Panc1 (cell line): ENCODE data around the gene PDP2. TPM values are rescaled to one million over a fixed set of nuclear protein-coding genes. Genes with fewer than 3 reads are reported as not detected.

ENCODE experiments used
- ATAC-seq: fragments of 200-7000 bp; cut with Tn5 transposase; 2 replicates; pipeline ENCODE4 v1.9.1; 2020; ENCODE audit warnings: mild to moderate bottlenecking, moderate library complexity
- BruUV-seq: library from RNA; stranded (reverse); fragments of 400-500 nt; replicated peaks from 2 replicates; lab custom pipeline; 2021; lab: Mats Ljungman, UMichigan
- CTCF ChIA-PET: fragments of 300-600 bp; sonication (Branson Sonifier 250); formaldehyde crosslinking; loops from one replicate; lab custom pipeline; 2022; ENCODE audit warnings: antibody characterized with exemption; lab: Charles Lee
- POLR2A ChIA-PET: fragments of 300-600 bp; sonication (Branson Sonifier 250); formaldehyde crosslinking; loops from one replicate; lab custom pipeline; 2022; ENCODE audit warnings: antibody characterized with exemption; lab: Charles Lee
- DNase-seq: peaks from one replicate; pipeline ENCODE4 v3.0.0-alpha.2; 2010; ENCODE audit warnings: low read depth, low spot score
- H3K27ac ChIP-seq: 2 replicates; pipeline ENCODE4 v1.5.1; 2011; ENCODE audit warnings: mild to moderate bottlenecking, low read length, inconsistent platforms
- H3K27me3 ChIP-seq: fragments of 200-500 bp; sonication (Bioruptor generic); 2 replicates; pipeline ENCODE4 v1.6.0; 2014; ENCODE audit warnings: low read length, inconsistent platforms; ENCODE audit not compliant: control insufficient read depth, insufficient read depth
- H3K36me3 ChIP-seq: fragments of 200-500 bp; sonication (Bioruptor generic); 2 replicates; pipeline ENCODE4 v1.5.1; 2014; ENCODE audit warnings: inconsistent platforms, mild to moderate bottlenecking, low read length, moderate library complexity; ENCODE audit not compliant: control insufficient read depth, insufficient read depth
- H3K4me1 ChIP-seq: 2 replicates; pipeline ENCODE4 v1.5.1; 2011; ENCODE audit warnings: inconsistent platforms, mild to moderate bottlenecking, low read length, moderate library complexity; ENCODE audit not compliant: control insufficient read depth, insufficient read depth
- H3K4me3 ChIP-seq, 2 experiments: 2 replicates each; pipeline ENCODE4 v1.5.1; 2011 to 2012; ENCODE audit warnings: low read depth in 2 of 2, low read length in 2 of 2, mild to moderate bottlenecking in 2 of 2, inconsistent platforms in 1 of 2, moderate library complexity in 1 of 2
- H3K9me3 ChIP-seq: fragments of 200-500 bp; sonication (Bioruptor generic); 2 replicates; pipeline ENCODE4 v1.5.1; 2014; ENCODE audit warnings: low read depth, mild to moderate bottlenecking, inconsistent platforms, low read length, moderate library complexity; ENCODE audit not compliant: control insufficient read depth, insufficient read depth
- POLR2AphosphoS5 ChIP-seq: IDR thresholded peaks from 2 replicates; pipeline ENCODE4 v1.6.1; 2012; ENCODE audit warnings: mild to moderate bottlenecking, low read depth, low read length, moderate library complexity
- SIN3A ChIP-seq: IDR thresholded peaks from 2 replicates; pipeline ENCODE4 v1.6.1; 2012; ENCODE audit warnings: low read depth, mild to moderate bottlenecking, low read length, moderate library complexity, borderline replicate concordance; ENCODE audit not compliant: insufficient read depth
- TCF7L2 ChIP-seq: IDR thresholded peaks from 2 replicates; pipeline ENCODE4 v1.6.1; 2011; ENCODE audit warnings: mild to moderate bottlenecking, low read depth, low read length, inconsistent platforms
- in situ Hi-C: cut with HindIII; loops from 2 replicates; pipeline ENCODE4 v1.10.0; 2016; ENCODE audit warnings: low sequenced_read_pairs, low pct_unique_long_range_greater_than_20kb
- intact Hi-C: fragments of 100-400 bp; cut with micrococcal nuclease; formaldehyde crosslinking; loops from one replicate; pipeline ENCODE4 v1.10.0; 2022; ENCODE audit not compliant: unreplicated experiment
- total RNA-seq: library from RNA; stranded (reverse); gene quantifications from one replicate; pipeline ENCODE4 v1.2.1, GENCODE V29; 2021; ENCODE audit not compliant: unreplicated experiment
- TF ChIP-seq, protein P1 (sequence below): fragments of 450-650 bp; IDR thresholded peaks from 2 replicates; pipeline ENCODE4 v1.5.1; 2017; ENCODE audit warnings: mild to moderate bottlenecking
- TF ChIP-seq, protein P2 (sequence below), 2 experiments: IDR thresholded peaks; 2 replicates each; pipeline ENCODE4 v1.6.1; 2011 to 2012; ENCODE audit warnings: low read depth in 2 of 2, control low read depth in 1 of 2, low read length in 1 of 2, mild to moderate bottlenecking in 1 of 2, moderate library complexity in 1 of 2; ENCODE audit not compliant: insufficient read depth in 1 of 2

Gene PDP2
- total RNA-seq, 1 experiment from 2014 or later = 15.9 TPM

DNA sequence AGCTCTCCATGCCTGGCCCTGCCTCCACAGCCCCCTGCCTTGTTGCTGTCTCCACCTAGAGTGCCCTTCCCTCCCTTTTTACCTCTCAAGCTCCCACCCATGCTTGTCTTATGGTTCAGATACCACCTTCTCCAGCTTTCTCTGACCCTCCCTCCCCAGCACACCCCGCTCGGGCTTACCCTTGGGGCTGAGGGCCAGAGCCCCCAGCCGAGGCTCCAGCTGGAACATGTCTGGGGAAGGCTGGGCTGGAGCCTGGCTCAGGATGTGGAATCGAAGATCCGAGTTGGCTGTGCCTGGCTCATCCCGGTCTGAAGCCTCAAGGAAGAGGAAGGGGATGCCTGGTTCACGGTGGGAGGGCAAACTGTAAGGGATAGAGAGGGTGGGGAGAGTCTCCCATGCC is 34.7 kb downstream of the PDP2 start:
- ATAC-seq = no peak
- intact Hi-C loops (no loop called here), in situ Hi-C loops (no loop called here)
- Histone ChIP-seq H3K9me3 (no peaks in the 10 kb centered on the region), H3K27ac (no peak overlapping the region), H3K4me1 (no peaks in the 10 kb centered on the region), H3K4me3 (no peak overlapping the region), H3K27me3 (no peaks in the 10 kb centered on the region), H3K36me3 (no peaks in the 10 kb centered on the region)
- BruUV-seq = no TSS peak
- ChIA-PET POLR2A (no interaction called here), CTCF (no interaction called here)
- DNase-seq = no peak
- TF ChIP-seq, protein P1, sequence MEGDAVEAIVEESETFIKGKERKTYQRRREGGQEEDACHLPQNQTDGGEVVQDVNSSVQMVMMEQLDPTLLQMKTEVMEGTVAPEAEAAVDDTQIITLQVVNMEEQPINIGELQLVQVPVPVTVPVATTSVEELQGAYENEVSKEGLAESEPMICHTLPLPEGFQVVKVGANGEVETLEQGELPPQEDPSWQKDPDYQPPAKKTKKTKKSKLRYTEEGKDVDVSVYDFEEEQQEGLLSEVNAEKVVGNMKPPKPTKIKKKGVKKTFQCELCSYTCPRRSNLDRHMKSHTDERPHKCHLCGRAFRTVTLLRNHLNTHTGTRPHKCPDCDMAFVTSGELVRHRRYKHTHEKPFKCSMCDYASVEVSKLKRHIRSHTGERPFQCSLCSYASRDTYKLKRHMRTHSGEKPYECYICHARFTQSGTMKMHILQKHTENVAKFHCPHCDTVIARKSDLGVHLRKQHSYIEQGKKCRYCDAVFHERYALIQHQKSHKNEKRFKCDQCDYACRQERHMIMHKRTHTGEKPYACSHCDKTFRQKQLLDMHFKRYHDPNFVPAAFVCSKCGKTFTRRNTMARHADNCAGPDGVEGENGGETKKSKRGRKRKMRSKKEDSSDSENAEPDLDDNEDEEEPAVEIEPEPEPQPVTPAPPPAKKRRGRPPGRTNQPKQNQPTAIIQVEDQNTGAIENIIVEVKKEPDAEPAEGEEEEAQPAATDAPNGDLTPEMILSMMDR = no peak
- no peak for TF ChIP-seq SIN3A
- no peak for TF ChIP-seq TCF7L2
- TF ChIP-seq, protein P2, sequence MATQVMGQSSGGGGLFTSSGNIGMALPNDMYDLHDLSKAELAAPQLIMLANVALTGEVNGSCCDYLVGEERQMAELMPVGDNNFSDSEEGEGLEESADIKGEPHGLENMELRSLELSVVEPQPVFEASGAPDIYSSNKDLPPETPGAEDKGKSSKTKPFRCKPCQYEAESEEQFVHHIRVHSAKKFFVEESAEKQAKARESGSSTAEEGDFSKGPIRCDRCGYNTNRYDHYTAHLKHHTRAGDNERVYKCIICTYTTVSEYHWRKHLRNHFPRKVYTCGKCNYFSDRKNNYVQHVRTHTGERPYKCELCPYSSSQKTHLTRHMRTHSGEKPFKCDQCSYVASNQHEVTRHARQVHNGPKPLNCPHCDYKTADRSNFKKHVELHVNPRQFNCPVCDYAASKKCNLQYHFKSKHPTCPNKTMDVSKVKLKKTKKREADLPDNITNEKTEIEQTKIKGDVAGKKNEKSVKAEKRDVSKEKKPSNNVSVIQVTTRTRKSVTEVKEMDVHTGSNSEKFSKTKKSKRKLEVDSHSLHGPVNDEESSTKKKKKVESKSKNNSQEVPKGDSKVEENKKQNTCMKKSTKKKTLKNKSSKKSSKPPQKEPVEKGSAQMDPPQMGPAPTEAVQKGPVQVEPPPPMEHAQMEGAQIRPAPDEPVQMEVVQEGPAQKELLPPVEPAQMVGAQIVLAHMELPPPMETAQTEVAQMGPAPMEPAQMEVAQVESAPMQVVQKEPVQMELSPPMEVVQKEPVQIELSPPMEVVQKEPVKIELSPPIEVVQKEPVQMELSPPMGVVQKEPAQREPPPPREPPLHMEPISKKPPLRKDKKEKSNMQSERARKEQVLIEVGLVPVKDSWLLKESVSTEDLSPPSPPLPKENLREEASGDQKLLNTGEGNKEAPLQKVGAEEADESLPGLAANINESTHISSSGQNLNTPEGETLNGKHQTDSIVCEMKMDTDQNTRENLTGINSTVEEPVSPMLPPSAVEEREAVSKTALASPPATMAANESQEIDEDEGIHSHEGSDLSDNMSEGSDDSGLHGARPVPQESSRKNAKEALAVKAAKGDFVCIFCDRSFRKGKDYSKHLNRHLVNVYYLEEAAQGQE (IDR thresholded peaks at IDR 0.05; ENCODE audit: insufficient read depth in 1 of 2, low read depth in 2 of 2, low read length in 1 of 2) = no peak
- no peak for TF ChIP-seq POLR2AphosphoS5

DNA sequence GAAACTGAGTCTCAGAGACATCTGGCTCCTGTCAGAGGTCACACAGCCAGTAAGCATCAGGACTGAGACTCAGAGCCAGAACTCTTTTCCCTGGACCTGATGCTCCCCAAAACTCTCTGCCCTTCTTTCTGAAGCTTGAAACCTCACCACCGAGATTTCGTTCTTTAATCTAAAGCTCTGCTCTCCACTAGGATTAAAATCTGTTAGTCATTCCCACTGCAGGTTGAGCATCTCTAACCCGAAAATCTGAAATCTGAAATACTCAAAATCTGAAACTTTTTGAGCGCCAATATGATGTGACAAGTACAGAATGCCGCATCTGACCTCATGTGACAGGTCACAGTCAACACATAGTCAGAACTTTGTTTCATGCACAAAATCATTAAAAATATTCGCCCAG is 36.2 kb downstream of the PDP2 start:
- H3K9me3 ChIP-seq = no peaks in the 10 kb centered on the region
- no peak overlapping the region for H3K27ac ChIP-seq
- POLR2A ChIA-PET = no interaction called here
- H3K36me3 ChIP-seq = no peaks in the 10 kb centered on the region
- no peak for DNase-seq
- no peak overlapping the region for H3K4me3 ChIP-seq
- no peaks in the 10 kb centered on the region for H3K4me1 ChIP-seq
- CTCF ChIA-PET = no interaction called here
- in situ Hi-C loops (no loop called here), intact Hi-C loops (no loop called here)
- TF ChIP-seq, protein P2 (IDR thresholded peaks at IDR 0.05; ENCODE audit: insufficient read depth in 1 of 2, low read depth in 2 of 2, low read length in 1 of 2) = no peak
- TF ChIP-seq POLR2AphosphoS5 (no peak), TCF7L2 (no peak), SIN3A (no peak)
- TF ChIP-seq, protein P1 = no peak
- no peak for ATAC-seq
- no TSS peak for BruUV-seq
- no peaks in the 10 kb centered on the region for H3K27me3 ChIP-seq
